HG03045 (cell line): Measurements from ENCODE around the gene FAM114A1.

Experiments
- ATAC-seq: cut with Tn5 transposase; IDR thresholded peaks from one replicate; pipeline ENCODE4 v1.9.1; 2021; ENCODE audit warnings: mild to moderate bottlenecking, moderate library complexity; ENCODE audit not compliant: unreplicated experiment

Gene FAM114A1

DNA sequence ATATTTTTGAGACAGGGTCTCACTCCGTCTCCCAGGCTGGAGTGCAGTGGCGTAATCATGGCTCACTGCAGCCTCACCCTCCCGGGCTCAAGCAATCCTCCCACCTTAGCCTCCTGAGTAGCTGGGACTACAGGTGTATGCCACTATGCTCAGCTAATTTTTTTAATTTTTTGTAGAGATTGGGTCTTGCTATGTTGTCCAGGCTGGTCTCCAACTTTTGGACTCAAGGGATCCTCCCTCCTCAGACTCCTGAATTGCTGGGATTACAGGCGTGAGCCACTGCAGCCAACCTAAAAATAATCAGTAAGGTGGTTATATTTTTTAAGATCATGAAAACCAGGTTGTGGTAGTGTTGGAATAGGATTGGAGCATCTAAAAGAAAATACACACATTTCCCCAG lies 126.5 kb downstream of the FAM114A1 start:
- no peak for ATAC-seq
